Stimulated activated naive B cell treated with anti-CD40 and anti-IgM and Interleukin-4, amounts not matched to agents 10 μg/mL and 1 μg/mL and 100 μg/mL, for 72 hours (primary cell): ENCODE measurements around the gene GPR171.
A peak's percentile ranks its signal among the peaks of the same experiment; 100 is the strongest.

Source experiments
- ATAC-seq, 2 donors: fragments of 150-1000 bp; cut with Tn5 transposase; replicated peaks; 2 replicates each; pipeline ENCODE4 v1.10.0; 2021; ENCODE audit warnings: moderate library complexity in 1 of 2
- DNase-seq: peaks from one replicate; pipeline ENCODE4 v3.0.0; 2021
- H3K27ac Mint-ChIP-seq: one replicate; pipeline ENCODE4 v1.8.0; 2022; ENCODE audit warnings: mild to moderate bottlenecking, mixed read lengths
- H3K27me3 Mint-ChIP-seq, 2 donors: one replicate each; pipeline ENCODE4 v1.8.0; 2022; ENCODE audit warnings: mixed read lengths in 2 of 2
- H3K36me3 Mint-ChIP-seq, 2 donors: one replicate each; pipeline ENCODE4 v1.8.0; 2022; ENCODE audit warnings: mixed read lengths in 2 of 2, mild to moderate bottlenecking in 1 of 2
- H3K4me1 Mint-ChIP-seq, 2 donors: one replicate each; pipeline ENCODE4 v1.8.0; 2022; ENCODE audit warnings: mixed read lengths in 2 of 2, mild to moderate bottlenecking in 1 of 2
- H3K4me3 Mint-ChIP-seq, 2 donors: one replicate each; pipeline ENCODE4 v1.8.0; 2022; ENCODE audit warnings: mild to moderate bottlenecking in 2 of 2, mixed read lengths in 2 of 2, moderate library complexity in 1 of 2
- H3K9me3 Mint-ChIP-seq, 2 donors: one replicate each; pipeline ENCODE4 v1.8.0; 2022; ENCODE audit warnings: mixed read lengths in 2 of 2, mild to moderate bottlenecking in 1 of 2

The GPR171 gene

GRCh38 chr3:151201051-151201730 is 1.8 kb downstream of the GPR171 start:
- H3K9me3 Mint-ChIP-seq, result no peaks in the 10 kb centered on the region
- no peaks in the 10 kb centered on the region for H3K27me3 Mint-ChIP-seq
- H3K36me3 Mint-ChIP-seq, result peaks cover 1 to 5% of the 10 kb centered on the region in 2 donors
- ATAC-seq (no peak), DNase-seq (no peak)
- H3K27ac Mint-ChIP-seq, result peak overlapping the region; percentile 2
- H3K4me1 Mint-ChIP-seq, result peaks cover 9 to 25% of the 10 kb centered on the region in 2 donors
- H3K4me3 Mint-ChIP-seq, result peak overlapping the region in 1 of 2 donors; percentile 3

- Mint-ChIP-seq H3K4me1 (peaks cover 9 to 25% of the 10 kb centered on the region in 2 donors), H3K27me3 (no peaks in the 10 kb centered on the region), H3K27ac (no peak overlapping the region), H3K9me3 (no peaks in the 10 kb centered on the region), H3K4me3 (no peak overlapping the region), H3K36me3 (peaks cover 1 to 5% of the 10 kb centered on the region in 2 donors)
- no peak for ATAC-seq
- no peak for DNase-seq
These were observed 2.4 kb downstream of the GPR171 start for GRCh38 chr3:151200586-151200985.

GRCh38 chr3:151199554-151200438 is 3.2 kb downstream of the GPR171 start:
- Mint-ChIP-seq H3K36me3 (peaks cover 1 to 5% of the 10 kb centered on the region in 2 donors), H3K4me3 (peak overlapping the region in 1 of 2 donors; percentile 22), H3K27me3 (no peaks in the 10 kb centered on the region), H3K27ac (peak overlapping the region; percentile 45), H3K9me3 (no peaks in the 10 kb centered on the region), H3K4me1 (peaks cover 9 to 21% of the 10 kb centered on the region in 2 donors)
- no peak for DNase-seq
- ATAC-seq, result peak in 1 of 2 donors; percentile 35

GRCh38 chr3:151198849-151199248 is 4.2 kb downstream of the GPR171 start:
- Mint-ChIP-seq H3K27ac (no peak overlapping the region), H3K9me3 (no peaks in the 10 kb centered on the region), H3K4me1 (peaks cover 7 to 12% of the 10 kb centered on the region in 2 donors), H3K27me3 (no peaks in the 10 kb centered on the region), H3K36me3 (peaks cover 1 to 5% of the 10 kb centered on the region in 2 donors), H3K4me3 (no peak overlapping the region)
- ATAC-seq (no peak), DNase-seq (no peak)

- Mint-ChIP-seq H3K4me1 (peaks cover 7 to 10% of the 10 kb centered on the region in 2 donors), H3K4me3 (no peak overlapping the region), H3K36me3 (peaks cover 1 to 5% of the 10 kb centered on the region in 2 donors), H3K9me3 (no peaks in the 10 kb centered on the region), H3K27ac (no peak overlapping the region), H3K27me3 (no peaks in the 10 kb centered on the region)
- ATAC-seq, result no peak
- DNase-seq, result no peak
These were observed 4.8 kb downstream of the GPR171 start for GRCh38 chr3:151197981-151198767.

GRCh38 chr3:151197228-151197627 is 5.8 kb downstream of the GPR171 start:
- no peak for DNase-seq
- peaks cover 7 to 10% of the 10 kb centered on the region in 2 donors for H3K4me1 Mint-ChIP-seq
- ATAC-seq, result no peak
- no peaks in the 10 kb centered on the region for H3K9me3 Mint-ChIP-seq
- no peak overlapping the region for H3K4me3 Mint-ChIP-seq
- no peak overlapping the region for H3K27ac Mint-ChIP-seq
- H3K36me3 Mint-ChIP-seq, result peaks cover 3 to 5% of the 10 kb centered on the region in 2 donors
- no peaks in the 10 kb centered on the region for H3K27me3 Mint-ChIP-seq

GRCh38 chr3:151196434-151196833 is 6.6 kb downstream of the GPR171 start:
- H3K4me1 Mint-ChIP-seq, result peaks cover 7 to 10% of the 10 kb centered on the region in 2 donors
- peaks cover 3 to 5% of the 10 kb centered on the region in 2 donors for H3K36me3 Mint-ChIP-seq
- H3K9me3 Mint-ChIP-seq, result no peaks in the 10 kb centered on the region
- no peak overlapping the region for H3K4me3 Mint-ChIP-seq
- H3K27me3 Mint-ChIP-seq, result no peaks in the 10 kb centered on the region
- DNase-seq, result no peak
- no peak for ATAC-seq
- no peak overlapping the region for H3K27ac Mint-ChIP-seq

- ATAC-seq, result no peak
- Mint-ChIP-seq H3K27me3 (no peaks in the 10 kb centered on the region), H3K9me3 (no peaks in the 10 kb centered on the region), H3K36me3 (peaks cover 3 to 5% of the 10 kb centered on the region in 2 donors), H3K4me3 (no peak overlapping the region), H3K27ac (no peak overlapping the region), H3K4me1 (peaks cover 5 to 10% of the 10 kb centered on the region in 2 donors)
- DNase-seq, result no peak
These were observed 7.2 kb downstream of the GPR171 start for GRCh38 chr3:151195826-151196225.

- no peak for ATAC-seq
- Mint-ChIP-seq H3K9me3 (no peaks in the 10 kb centered on the region), H3K4me1 (peaks cover 2 to 6% of the 10 kb centered on the region in 2 donors), H3K4me3 (no peak overlapping the region), H3K27ac (no peak overlapping the region), H3K27me3 (no peaks in the 10 kb centered on the region), H3K36me3 (peaks cover 0 to 2% of the 10 kb centered on the region in 2 donors)
- no peak for DNase-seq
These were observed 10.5 kb downstream of the GPR171 start for GRCh38 chr3:151192545-151192944.

- DNase-seq (no peak), ATAC-seq (no peak)
- peaks cover 8 to 13% of the 10 kb centered on the region in 2 donors for H3K4me1 Mint-ChIP-seq
- H3K4me3 Mint-ChIP-seq, result no peak overlapping the region
- peak overlapping the region; percentile 88 for H3K27ac Mint-ChIP-seq
- H3K9me3 Mint-ChIP-seq, result no peaks in the 10 kb centered on the region
- H3K36me3 Mint-ChIP-seq, result peaks cover 0 to 2% of the 10 kb centered on the region in 2 donors
- H3K27me3 Mint-ChIP-seq, result no peaks in the 10 kb centered on the region
These were observed 11.9 kb downstream of the GPR171 start for GRCh38 chr3:151191095-151191494.

- ATAC-seq (no peak), DNase-seq (no peak)
- Mint-ChIP-seq H3K36me3 (no peaks in the 10 kb centered on the region), H3K27me3 (peaks cover 0 to 5% of the 10 kb centered on the region in 2 donors), H3K4me1 (peaks cover 7 to 9% of the 10 kb centered on the region in 2 donors), H3K4me3 (no peak overlapping the region), H3K9me3 (no peaks in the 10 kb centered on the region), H3K27ac (no peak overlapping the region)
These were observed 19.7 kb downstream of the GPR171 start for GRCh38 chr3:151183265-151183671.

GRCh38 chr3:151182349-151183079 is 20.5 kb downstream of the GPR171 start:
- peaks cover 7 to 9% of the 10 kb centered on the region in 2 donors for H3K4me1 Mint-ChIP-seq
- no peaks in the 10 kb centered on the region for H3K9me3 Mint-ChIP-seq
- H3K36me3 Mint-ChIP-seq, result no peaks in the 10 kb centered on the region
- peaks cover 0 to 5% of the 10 kb centered on the region in 2 donors for H3K27me3 Mint-ChIP-seq
- H3K4me3 Mint-ChIP-seq, result no peak overlapping the region
- H3K27ac Mint-ChIP-seq, result no peak overlapping the region
- ATAC-seq, result no peak
- no peak for DNase-seq

- peaks cover 0 to 5% of the 10 kb centered on the region in 2 donors for H3K27me3 Mint-ChIP-seq
- H3K36me3 Mint-ChIP-seq, result no peaks in the 10 kb centered on the region
- no peak overlapping the region for H3K4me3 Mint-ChIP-seq
- H3K9me3 Mint-ChIP-seq, result no peaks in the 10 kb centered on the region
- H3K4me1 Mint-ChIP-seq, result peaks cover 0 to 2% of the 10 kb centered on the region in 2 donors
- ATAC-seq, result no peak
- no peak overlapping the region for H3K27ac Mint-ChIP-seq
- no peak for DNase-seq
These were observed 24.7 kb downstream of the GPR171 start for GRCh38 chr3:151178208-151178845.
